ENCODE data around the gene CMTR1. TPM values are rescaled to one million over a fixed set of nuclear protein-coding genes. Genes with fewer than 3 reads are reported as not detected.

Gene CMTR1
- total RNA-seq, 1 experiment from 2014 or later: 45.0 TPM

DNA sequence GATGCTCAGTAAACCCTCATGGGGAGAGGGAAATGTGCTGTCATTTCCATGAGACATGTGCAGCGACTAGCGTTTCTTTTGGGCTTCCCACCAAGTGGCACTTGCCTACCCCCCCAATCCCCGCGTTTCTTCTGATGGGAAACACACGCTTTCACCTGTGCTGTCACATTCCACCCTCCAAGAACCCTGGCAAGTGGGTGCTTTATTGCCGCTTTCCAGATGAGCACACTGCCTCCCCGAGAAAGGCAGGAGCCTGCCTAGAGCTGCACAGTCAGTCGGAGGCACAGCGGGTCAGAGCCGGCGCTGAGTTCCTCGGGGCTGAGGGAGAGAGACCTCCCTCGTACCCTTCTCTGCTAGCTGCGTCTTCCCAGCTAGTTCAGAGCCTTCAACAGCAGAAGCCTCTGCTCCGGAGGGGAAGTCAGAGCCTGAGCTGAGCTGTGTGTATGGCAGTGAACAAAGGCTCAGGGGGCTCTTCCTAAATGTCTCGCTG, 78.9 kb downstream of the CMTR1 start:
- DNase-seq (ENCODE audit: low read depth): no peak

- no peak for DNase-seq (ENCODE audit: low read depth)
Observed at GRCh38 chr6:37512400-37513011, 79.5 kb downstream of the CMTR1 start.

DNA sequence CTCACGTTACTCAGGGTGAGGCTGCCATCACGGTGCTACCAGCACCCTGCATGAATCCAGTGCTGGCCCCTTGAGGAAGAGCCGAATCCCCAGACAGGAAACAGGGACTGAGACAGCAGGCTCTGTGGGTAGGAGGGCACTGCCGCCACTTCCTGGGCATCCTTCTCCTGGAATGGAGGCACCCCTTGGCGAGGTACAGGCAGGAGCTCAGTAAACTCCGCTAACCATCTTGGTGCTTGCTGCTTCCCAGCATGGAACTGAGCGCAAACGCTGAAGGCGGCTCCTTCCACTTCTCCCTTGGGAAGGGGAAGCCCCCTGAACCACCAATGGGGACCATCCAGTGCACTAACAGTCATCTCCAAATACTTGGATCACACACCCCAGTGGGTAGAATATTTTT, 80.1 kb downstream of the CMTR1 start:
- no peak for DNase-seq (ENCODE audit: low read depth)

DNA sequence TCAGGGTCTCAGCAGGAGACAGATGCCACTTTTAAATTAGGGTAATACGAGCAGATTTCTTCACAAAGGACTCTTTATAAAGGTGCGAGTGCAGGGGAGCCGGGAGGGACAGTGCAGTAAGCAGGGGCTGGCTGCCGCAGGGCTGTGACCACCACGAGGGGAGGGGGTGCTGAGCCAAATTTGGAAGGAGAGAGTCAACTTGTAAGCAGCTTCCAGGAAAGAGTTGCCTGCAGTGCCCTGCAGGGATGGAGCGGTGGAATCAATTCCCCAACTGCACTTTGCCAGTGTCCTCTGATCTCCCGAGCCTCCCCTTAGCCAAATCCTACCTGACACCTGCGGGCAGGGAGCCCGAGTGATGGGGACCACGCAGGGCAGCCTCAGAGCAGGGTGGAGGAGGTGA, 80.6 kb downstream of the CMTR1 start:
- no peak for DNase-seq (ENCODE audit: low read depth)

GRCh38 chr6:37514321-37514771, 81.3 kb downstream of the CMTR1 start:
- DNase-seq (ENCODE audit: low read depth): peak; percentile 70

DNA sequence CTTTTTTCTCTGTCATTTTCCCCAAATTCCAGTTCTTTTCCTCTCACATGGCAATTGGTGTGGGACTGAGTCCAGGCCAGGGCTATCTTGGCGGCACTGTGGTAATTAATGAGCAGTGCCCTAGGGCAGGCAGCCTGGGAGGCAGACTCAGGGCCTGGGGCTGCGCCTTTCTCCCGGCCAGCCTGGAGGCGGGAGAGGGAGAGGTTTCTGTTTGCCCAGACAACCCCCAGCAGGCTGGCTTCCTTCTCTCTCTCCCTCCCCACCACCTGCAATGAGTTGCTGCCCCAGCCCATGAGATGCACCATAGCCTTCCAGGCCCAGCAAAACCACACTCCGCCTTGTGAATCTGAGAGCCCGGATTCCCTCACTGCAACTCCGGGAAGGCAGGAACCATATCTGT, 81.8 kb downstream of the CMTR1 start:
- no peak for DNase-seq (ENCODE audit: low read depth)

- DNase-seq (ENCODE audit: low read depth): no peak
Observed at GRCh38 chr6:37515712-37516075, 82.7 kb downstream of the CMTR1 start.

DNA sequence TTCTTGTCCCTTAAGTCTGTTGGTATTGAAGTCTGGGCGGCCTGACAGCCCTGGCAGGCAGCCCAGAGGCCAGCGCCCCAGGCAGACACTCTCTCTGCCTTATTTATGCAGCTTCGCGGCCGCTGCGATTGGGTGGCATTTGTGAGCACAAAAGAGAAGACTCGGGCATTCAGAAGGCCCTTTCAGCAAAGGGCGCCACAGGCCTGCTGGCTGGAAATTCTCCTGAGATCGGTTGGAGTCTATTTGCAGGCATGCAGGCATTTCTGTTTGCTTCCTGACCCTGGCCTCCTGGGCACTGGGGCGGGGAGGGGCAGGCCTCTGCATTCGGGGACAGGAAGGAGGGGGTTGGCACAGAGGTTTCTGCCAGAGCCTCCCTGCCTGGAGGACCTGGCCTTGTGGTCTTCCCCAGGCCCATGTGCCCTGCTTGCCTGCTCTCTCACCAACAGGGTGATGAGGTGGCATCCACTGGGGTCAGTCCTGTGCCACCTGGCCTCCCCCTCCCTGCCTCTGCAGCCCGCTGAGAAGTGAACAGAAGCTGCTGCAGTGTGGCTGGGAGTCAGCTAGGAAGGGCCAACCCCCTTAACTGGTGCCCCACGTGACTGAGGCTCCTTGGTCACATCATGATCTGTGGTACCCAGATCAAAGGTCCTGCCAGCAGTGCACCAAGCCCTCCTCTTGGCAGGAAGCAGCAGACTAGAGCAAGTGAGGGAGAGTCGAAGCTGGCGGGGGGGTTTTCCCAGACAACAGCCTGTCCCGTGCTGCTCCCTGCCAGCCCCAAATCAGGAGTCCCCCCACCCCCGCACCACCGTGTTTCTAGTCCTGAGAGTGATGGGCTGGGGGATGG, 83.3 kb downstream of the CMTR1 start:
- no peak for DNase-seq (ENCODE audit: low read depth)

GRCh38 chr6:37516920-37517405, 83.9 kb downstream of the CMTR1 start:
- DNase-seq (ENCODE audit: low read depth): no peak

DNA sequence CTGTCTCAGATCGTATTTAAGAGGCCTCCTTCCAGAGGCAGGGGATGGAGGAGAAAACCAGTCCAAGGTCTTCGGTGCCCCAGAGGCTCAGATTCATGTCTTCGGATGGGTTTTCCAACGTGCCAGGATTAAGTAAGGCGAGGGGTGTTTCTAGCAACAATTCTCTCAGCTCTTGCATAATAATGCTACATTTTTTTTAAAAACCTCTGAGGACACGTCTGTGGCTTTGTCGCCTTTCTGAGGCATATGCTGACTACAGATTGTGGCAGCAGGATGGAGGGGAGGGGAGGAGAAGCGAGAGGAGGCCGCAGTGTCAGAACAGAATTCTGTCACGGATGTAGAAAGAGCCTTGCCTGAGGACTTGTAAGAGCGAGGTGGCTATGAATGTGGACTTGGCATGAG, 84.4 kb downstream of the CMTR1 start:
- no peak for DNase-seq (ENCODE audit: low read depth)

DNA sequence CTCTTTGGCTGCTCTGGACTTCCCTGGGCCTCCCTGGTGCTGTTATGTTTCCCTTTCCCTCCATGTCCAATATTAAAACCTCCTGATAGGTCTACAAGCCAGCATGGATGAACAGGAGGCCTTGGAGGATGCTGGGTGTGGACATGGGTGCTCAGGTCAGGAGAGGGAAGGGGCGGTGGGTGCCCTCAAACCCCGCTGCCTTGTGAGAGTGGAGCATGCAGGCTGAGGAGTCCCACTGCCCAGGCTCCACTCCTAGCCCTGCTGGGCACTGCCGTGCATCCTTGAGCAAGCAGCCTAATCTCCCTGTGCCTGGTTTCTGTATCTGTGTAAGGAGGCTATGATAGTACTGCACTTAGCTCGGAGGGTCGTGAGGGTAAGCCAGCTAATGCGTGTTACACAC, 85.1 kb downstream of the CMTR1 start:
- DNase-seq (ENCODE audit: low read depth): no peak

GRCh38 chr6:37519461-37519860, 86.4 kb downstream of the CMTR1 start:
- no peak for DNase-seq (ENCODE audit: low read depth)

DNA sequence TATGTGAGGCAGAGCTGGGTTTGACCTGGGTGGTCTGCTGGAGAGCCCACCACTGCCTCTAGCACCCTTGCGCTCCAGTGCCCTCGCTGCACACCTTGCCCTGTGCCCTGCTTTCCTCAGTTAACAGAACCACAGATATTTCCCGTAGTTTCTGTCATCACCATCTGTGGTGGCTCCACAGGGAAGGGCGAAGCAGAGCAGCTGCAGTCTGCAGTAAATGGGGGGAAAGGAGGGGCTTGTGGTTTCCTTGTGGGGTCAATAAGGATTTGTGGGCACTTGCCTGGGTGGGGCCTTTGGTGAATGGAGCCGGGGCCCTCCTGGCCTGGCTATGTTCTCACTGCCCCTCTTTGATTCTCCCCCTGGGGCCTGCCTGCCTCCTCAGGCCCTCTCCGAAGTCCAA, 87.9 kb downstream of the CMTR1 start:
- peak; percentile 76 for DNase-seq (ENCODE audit: low read depth)

- no peak for DNase-seq (ENCODE audit: low read depth)
Observed at GRCh38 chr6:37521674-37522073, 88.7 kb downstream of the CMTR1 start.

DNA sequence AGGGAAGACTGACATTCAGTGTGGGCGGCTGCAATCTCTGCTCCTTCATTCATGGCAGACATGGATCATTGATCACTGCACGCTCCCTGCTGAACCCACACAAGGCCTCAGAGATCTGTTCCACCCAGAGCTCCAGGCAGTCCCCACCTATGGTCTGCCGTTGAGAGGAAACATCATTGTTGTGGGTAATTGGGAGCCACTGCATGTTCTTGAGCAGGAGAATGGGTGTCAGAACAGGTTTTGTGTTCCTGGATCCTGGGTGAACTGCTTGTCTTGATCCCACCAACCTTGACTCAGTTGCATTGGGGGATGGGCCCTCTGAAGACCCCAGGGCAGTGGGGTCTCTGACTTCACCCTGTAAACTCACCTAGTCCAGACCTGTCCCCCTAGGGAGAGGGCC, 89.8 kb downstream of the CMTR1 start:
- DNase-seq (ENCODE audit: low read depth): no peak

DNA sequence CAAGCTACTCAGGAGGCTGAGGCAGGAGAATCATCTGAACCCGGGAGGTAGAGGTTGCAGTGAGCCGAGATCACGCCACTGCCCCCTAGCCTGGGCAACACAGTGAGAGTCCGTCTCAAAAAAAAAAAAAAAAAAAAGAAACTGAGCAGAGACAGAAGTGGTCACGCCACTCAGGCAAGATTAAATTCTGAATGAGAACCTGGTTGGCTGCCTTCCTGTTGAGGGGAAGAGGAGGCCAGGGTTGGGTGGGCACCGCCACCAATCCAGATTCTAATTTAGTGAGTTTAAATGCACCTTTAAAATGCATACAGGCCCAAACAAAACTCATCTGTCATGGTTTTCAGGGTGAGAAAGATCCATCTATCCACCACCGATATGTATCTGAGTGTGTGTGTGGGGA, 90.4 kb downstream of the CMTR1 start:
- DNase-seq (ENCODE audit: low read depth): no peak

DNA sequence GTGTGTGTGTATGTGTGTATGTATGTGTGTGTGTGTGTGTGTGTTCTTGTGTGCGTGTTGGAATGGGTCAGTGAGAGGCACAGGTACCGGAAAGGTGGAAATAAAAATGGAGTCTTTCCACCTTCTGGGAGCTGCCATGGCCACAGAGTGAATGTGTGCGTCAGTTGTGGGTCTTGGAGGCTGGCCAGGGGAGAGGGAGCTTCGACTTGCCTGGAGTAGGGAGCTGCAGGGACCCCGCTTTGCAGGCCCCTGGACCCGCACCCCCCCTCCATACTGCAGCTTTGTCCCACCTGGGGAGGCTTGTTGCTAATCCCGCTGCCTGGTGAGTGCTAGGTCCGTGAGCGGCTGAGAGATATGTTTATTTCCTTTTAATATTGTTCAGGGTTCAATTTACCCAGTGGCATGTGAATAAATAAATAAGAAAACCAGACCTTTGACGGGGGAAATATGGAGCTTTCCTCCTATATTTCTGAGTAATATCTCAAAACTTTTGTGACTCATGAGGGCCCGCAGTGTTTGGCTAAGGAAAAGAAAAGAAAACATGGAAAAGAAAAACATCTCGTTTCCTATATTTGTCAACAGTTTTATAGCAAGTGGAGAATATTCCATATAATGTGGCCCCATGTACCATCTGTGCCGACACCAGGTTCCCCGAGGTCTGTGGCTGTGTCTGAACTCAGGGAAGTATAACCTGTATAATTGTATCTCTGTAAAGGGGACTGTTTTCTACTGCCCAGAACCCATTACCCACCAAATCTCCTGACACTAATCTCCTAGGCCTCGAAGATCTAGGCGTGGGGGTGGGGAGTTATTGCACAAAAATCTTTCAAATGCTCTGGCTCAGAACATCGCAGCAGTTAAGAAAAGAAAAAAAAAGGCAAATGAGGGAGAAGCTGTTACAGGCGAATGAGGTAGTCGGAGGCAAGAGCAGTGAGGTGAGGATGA, 91.3 kb downstream of the CMTR1 start:
- peak; percentile 61 for DNase-seq (ENCODE audit: low read depth)

DNA sequence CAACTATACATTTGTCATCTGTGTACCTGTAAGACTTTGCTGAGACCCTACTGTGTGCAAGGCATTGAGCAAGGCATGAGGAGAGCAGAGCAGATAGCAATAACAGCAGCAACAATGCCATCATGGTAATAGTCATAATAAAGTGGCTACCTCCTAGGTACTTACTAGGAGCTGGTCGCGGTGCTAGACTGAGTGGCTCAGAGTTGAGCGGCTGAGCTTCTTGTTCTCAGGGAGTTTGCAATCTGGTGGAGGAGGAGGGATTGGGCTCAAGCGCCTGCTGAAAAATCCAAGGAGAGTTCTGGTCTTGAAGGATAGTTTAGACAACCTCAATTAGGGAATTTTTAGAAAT, 91.9 kb downstream of the CMTR1 start:
- no peak for DNase-seq (ENCODE audit: low read depth)

- peak; percentile 32 for DNase-seq (ENCODE audit: low read depth)
Observed at GRCh38 chr6:37525460-37526357, 92.7 kb downstream of the CMTR1 start.

DNA sequence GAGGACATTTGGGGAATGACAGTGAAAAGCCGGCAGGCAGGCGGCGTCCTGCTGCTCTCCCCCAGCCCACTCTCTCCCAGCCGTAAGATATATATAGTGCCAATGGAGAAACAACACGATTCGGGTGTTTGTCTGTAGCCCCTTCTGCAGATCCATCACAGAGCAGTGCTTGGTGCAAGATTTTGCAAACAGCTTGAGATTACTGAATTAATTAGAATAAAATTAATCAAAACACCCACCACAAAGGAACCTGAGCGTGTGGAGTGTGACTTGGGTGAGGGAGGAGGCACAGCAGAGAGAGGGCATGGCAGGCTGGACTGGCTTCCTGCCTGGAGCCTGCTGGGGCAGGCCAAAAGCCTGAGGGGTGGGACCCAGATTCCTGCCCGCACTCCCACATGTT, 95.5 kb downstream of the CMTR1 start:
- DNase-seq (ENCODE audit: low read depth): no peak

GRCh38 chr6:37530297-37530696, 97.3 kb downstream of the CMTR1 start:
- no peak for DNase-seq (ENCODE audit: low read depth)
